ENCODE measurements around the gene MOB3C.
A peak's percentile ranks its signal among the peaks of the same experiment; 100 is the strongest.

Gene MOB3C

DNA sequence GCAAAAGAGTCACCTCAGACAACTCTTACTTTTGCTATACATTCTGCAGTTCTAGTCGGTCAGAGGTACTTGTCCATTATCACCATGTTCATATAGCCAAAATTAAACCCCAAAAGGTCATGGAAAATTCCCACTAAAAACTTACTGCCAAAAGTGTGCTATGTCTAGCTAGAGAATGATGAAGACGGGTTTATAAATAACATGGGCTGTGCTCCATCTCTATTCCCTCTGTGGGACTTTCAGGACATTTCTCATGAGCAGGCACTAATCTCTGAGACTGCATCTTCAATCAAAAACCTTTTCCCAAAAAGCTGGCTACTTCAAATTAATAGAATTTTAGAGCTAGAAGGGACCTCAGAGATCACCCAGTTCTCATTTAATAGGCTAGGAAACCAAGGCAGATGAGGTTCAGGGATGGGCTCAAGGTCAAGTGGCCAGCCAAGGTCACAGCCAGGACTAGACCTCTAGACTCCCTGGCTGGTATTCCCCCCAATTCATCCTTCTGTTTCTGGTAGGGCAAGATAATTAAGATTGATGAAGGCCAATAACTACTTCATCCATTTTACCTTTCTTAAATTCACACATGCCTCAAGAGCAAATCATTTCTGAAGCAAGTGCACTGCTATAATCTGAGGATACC, 21.0 kb upstream of the MOB3C start:
- no peak overlapping the region for H3K4me3 ChIP-seq (ENCODE audit: low read length)
- no peak for DNase-seq (ENCODE audit: low read depth)

DNA sequence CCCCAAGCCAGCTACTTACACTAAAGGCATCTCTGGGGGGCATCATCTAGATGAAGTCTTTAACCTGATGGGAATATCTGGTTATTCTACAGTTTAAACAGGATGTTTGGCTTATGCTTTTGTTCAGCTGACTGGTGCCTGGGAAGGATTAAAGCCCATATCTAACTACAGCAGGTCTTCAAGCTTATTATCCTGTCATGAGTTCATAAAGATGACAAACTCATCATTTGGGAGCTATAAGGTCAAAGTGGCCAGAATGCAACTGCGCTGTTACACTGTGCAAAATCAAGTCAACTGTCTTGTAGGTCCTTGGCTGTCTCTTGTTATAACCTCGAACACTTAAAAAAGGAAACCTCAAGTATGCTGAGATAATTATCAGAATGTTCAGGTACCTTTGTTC, 18.6 kb upstream of the MOB3C start:
- TF ChIP-seq, protein P1, sequence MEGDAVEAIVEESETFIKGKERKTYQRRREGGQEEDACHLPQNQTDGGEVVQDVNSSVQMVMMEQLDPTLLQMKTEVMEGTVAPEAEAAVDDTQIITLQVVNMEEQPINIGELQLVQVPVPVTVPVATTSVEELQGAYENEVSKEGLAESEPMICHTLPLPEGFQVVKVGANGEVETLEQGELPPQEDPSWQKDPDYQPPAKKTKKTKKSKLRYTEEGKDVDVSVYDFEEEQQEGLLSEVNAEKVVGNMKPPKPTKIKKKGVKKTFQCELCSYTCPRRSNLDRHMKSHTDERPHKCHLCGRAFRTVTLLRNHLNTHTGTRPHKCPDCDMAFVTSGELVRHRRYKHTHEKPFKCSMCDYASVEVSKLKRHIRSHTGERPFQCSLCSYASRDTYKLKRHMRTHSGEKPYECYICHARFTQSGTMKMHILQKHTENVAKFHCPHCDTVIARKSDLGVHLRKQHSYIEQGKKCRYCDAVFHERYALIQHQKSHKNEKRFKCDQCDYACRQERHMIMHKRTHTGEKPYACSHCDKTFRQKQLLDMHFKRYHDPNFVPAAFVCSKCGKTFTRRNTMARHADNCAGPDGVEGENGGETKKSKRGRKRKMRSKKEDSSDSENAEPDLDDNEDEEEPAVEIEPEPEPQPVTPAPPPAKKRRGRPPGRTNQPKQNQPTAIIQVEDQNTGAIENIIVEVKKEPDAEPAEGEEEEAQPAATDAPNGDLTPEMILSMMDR (conservative IDR thresholded peaks at IDR 0.05; ENCODE audit: low read depth, low read length), result no peak
- no peak overlapping the region for H3K4me3 ChIP-seq (ENCODE audit: low read length)
- DNase-seq (ENCODE audit: low read depth), result no peak

More for the DNA sequence above, 21.0 kb upstream of the MOB3C start:
- TF ChIP-seq, protein P1 (conservative IDR thresholded peaks at IDR 0.05; ENCODE audit: low read depth, low read length), result no peak

DNA sequence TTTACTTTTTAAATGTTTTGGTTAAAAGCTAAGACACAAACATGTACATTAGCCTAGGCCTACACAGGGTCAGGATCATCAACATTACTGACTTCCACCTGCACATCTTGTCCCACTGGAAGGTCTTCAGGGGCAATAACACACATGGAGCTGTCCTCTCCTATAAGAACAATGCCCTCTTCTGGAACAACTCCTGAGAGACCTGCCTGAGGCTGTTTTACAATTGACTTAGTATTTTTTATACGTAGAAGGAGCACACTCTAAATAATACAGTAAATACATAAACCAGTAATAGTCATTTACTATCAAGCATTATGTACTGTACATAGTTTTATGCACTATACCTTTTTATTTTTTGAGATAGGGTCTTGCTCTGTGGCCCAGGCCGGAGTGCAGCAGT, 14.1 kb upstream of the MOB3C start:
- no peak overlapping the region for H3K4me3 ChIP-seq (ENCODE audit: low read length)
- TF ChIP-seq, protein P1 (conservative IDR thresholded peaks at IDR 0.05; ENCODE audit: low read depth, low read length), result no peak
- no peak for DNase-seq (ENCODE audit: low read depth)

DNA sequence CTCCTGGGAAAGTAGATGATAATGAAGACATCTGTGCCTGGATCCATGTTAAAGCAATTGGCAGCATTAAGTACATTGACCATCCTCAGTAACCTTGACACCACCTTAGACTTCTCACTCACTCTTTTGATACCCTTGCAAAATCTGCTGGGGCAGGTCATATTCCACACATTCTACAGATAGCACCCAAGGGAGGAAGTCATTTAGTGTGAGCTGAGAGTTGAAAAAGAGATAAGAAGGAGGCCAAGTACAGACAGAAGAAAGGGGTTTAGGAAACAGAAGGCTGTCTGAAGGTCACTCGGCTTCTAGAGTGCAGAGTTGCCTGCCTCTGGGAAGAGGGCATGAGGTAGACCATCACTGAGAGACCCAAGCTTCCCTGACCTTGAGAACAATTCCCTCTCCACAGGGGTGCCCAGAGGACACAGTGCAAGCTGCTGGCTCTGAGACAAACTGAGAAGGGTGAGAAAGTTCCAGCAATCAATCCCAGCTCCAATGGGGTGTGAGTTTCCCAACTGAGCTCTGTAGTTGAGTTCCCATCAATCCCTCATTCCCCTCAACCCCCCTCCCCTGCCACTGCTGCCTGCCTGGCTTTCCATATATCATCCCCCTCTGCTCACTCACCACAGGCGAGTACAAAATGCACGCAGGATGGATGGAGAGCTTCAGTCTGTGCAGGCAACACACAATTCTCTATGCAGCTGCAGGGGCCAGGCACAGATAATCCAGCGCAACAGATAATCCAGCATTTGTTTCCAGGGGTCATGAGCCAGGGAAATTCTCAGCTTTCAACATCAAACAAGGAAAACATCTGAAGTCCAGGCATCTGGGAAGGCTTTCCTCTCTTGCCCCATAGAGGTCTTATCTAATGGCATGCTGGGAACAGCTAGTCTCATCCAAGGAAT, 7.4 kb upstream of the MOB3C start:
- TF ChIP-seq, protein P1 (conservative IDR thresholded peaks at IDR 0.05; ENCODE audit: low read depth, low read length), result no peak
- DNase-seq (ENCODE audit: low read depth), result no peak
- H3K4me3 ChIP-seq (ENCODE audit: low read length), result no peak overlapping the region

DNA sequence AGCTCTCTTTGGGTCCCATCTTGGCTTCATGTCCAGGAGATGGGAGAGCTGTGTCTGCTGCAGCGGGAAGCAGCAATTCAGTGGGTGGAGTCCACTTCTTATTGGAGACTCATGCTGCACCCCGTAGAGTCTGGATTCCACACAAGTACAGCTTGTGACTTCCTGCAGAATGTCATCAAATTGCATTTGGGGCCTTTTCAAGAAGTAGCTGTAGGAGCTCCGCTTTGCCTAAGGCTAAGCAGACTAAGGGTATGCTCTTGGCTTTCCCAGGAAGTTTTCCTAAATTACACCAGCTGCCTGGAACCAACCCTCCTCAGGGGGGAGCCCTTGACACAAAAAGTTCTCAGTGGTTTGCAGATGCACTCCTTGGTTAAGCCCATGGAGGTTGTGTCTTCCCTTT, 5.7 kb upstream of the MOB3C start:
- no peak overlapping the region for H3K4me3 ChIP-seq (ENCODE audit: low read length)
- DNase-seq (ENCODE audit: low read depth), result no peak

DNA sequence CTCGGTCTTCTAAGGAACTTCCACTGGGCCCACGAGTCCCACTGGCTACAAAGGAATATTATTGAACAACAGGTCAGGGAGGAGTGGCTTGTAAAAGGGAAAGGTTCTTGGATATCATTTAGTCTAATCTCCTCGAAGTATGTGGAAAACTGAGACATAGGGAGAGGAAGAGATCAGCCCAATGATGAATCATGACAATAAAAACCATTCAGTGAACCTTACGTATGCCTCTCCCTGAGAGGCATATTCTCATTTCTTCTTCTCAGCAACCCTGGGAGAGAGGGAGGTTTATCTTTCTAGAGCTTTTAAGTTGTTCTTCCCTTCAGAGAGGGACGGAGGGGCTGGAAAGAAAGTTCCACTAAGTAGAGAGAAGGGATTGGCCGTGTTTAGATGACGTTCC, 5.3 kb upstream of the MOB3C start:
- no peak for DNase-seq (ENCODE audit: low read depth)
- TF ChIP-seq, protein P1 (conservative IDR thresholded peaks at IDR 0.05; ENCODE audit: low read depth, low read length), result no peak
- H3K4me3 ChIP-seq (ENCODE audit: low read length), result no peak overlapping the region

More for the DNA sequence above, 5.7 kb upstream of the MOB3C start:
- TF ChIP-seq, protein P1 (conservative IDR thresholded peaks at IDR 0.05; ENCODE audit: low read depth, low read length), result peak; percentile 51

All from retinal pigment epithelial cell (primary cell).